Activated B cell treated with CpG ODN at 0.5 μM for 24 hours (primary cell): ENCODE data around the gene ZYX. TPM values are rescaled to one million over a fixed set of nuclear protein-coding genes. Genes with fewer than 3 reads are reported as not detected.
A peak's percentile ranks its signal among the peaks of the same experiment; 100 is the strongest.

Experiments used
- ATAC-seq: fragments of 200-7000 bp; cut with Tn5 transposase; one replicate; pipeline ENCODE4 v1.10.0; 2021; ENCODE audit warnings: low read depth, mild to moderate bottlenecking, moderate library complexity
- CTCF ChIA-PET: fragments of 350-600 bp; sonication (Branson Sonifier 250); formaldehyde crosslinking; loops from one replicate; lab custom pipeline; 2021; ENCODE audit warnings: antibody characterized with exemption; lab: Charles Lee
- POLR2A ChIA-PET: fragments of 350-600 bp; sonication (Branson Sonifier 250); formaldehyde crosslinking; loops from one replicate; lab custom pipeline; 2021; ENCODE audit warnings: antibody characterized with exemption; lab: Charles Lee
- DNase-seq: peaks from one replicate; pipeline ENCODE4 v3.0.0; 2022
- H3K27ac Mint-ChIP-seq: one replicate; pipeline ENCODE4 v1.8.0; 2020; ENCODE audit warnings: mixed read lengths
- H3K27me3 Mint-ChIP-seq: one replicate; pipeline ENCODE4 v1.8.0; 2021; ENCODE audit warnings: mixed read lengths
- H3K36me3 Mint-ChIP-seq: one replicate; pipeline ENCODE4 v1.8.0; 2021; ENCODE audit warnings: low read depth, mixed read lengths
- H3K4me1 Mint-ChIP-seq: one replicate; pipeline ENCODE4 v1.8.0; 2021; ENCODE audit warnings: mixed read lengths
- H3K4me3 Mint-ChIP-seq: one replicate; pipeline ENCODE4 v1.8.0; 2020; ENCODE audit warnings: mild to moderate bottlenecking, mixed read lengths
- H3K9me3 Mint-ChIP-seq: one replicate; pipeline ENCODE4 v1.8.0; 2020; ENCODE audit warnings: mixed read lengths
- CTCF ChIP-seq: fragments of 200-600 bp; IDR thresholded peaks from one replicate; pipeline ENCODE4 v1.8.0; 2022; ENCODE audit warnings: antibody characterized with exemption, mild to moderate bottlenecking
- intact Hi-C: fragments of 100-400 bp; cut with micrococcal nuclease; formaldehyde crosslinking; loops from one replicate; pipeline ENCODE4 v1.15.1; 2024
- total RNA-seq: library from RNA; stranded (reverse); gene quantifications from 2 replicates; pipeline ENCODE4 v1.2.3, GENCODE V29; 2022

The ZYX gene
- total RNA-seq, 1 donor from 2014 or later = 101 TPM

- H3K4me3 Mint-ChIP-seq = no peak overlapping the region
- DNase-seq (no peak), ATAC-seq (no peak)
- ChIA-PET POLR2A (interaction anchor here (0.6 kb wide), 1 partner anchor 527 kb away, joined by 3 read pairs; no protein-coding TSS in a partner anchor), CTCF (no interaction called here)
- H3K9me3 Mint-ChIP-seq = no peaks in the 10 kb centered on the region
- no peak overlapping the region for H3K27ac Mint-ChIP-seq
- no peak for TF ChIP-seq CTCF
- H3K27me3 Mint-ChIP-seq = peaks cover 20% of the 10 kb centered on the region
- intact Hi-C loops = no loop called here
- H3K4me1 Mint-ChIP-seq = peaks cover 12% of the 10 kb centered on the region
- H3K36me3 Mint-ChIP-seq = no peaks in the 10 kb centered on the region
Observed at GRCh38 chr7:143369678-143370651, 11.2 kb upstream of the ZYX start.

GRCh38 chr7:143372070-143372469 is 9.1 kb upstream of the ZYX start:
- no peak overlapping the region for H3K4me3 Mint-ChIP-seq
- DNase-seq (no peak), ATAC-seq (no peak)
- ChIA-PET POLR2A (no interaction called here), CTCF (no interaction called here)
- H3K4me1 Mint-ChIP-seq = peaks cover 27% of the 10 kb centered on the region
- no peaks in the 10 kb centered on the region for H3K36me3 Mint-ChIP-seq
- H3K27ac Mint-ChIP-seq = no peak overlapping the region
- H3K27me3 Mint-ChIP-seq = peaks cover 6% of the 10 kb centered on the region
- intact Hi-C loops = no loop called here
- no peak for TF ChIP-seq CTCF
- no peaks in the 10 kb centered on the region for H3K9me3 Mint-ChIP-seq

- no peak for DNase-seq
- peaks cover 4% of the 10 kb centered on the region for H3K27me3 Mint-ChIP-seq
- H3K36me3 Mint-ChIP-seq = no peaks in the 10 kb centered on the region
- H3K4me1 Mint-ChIP-seq = peaks cover 27% of the 10 kb centered on the region
- no peak for ATAC-seq
- intact Hi-C loops = no loop called here
- no peak overlapping the region for H3K27ac Mint-ChIP-seq
- CTCF ChIA-PET = no interaction called here
- no peaks in the 10 kb centered on the region for H3K9me3 Mint-ChIP-seq
- no peak for TF ChIP-seq CTCF
- POLR2A ChIA-PET = no interaction called here
- no peak overlapping the region for H3K4me3 Mint-ChIP-seq
Observed at GRCh38 chr7:143373255-143373794, 7.8 kb upstream of the ZYX start.

- POLR2A ChIA-PET = interaction anchor here (0.6 kb wide), 1 partner anchor 84 kb away, joined by 4 read pairs; no protein-coding TSS in a partner anchor
- Mint-ChIP-seq H3K27me3 (no peaks in the 10 kb centered on the region), H3K4me3 (no peak overlapping the region), H3K27ac (peak overlapping the region; percentile 33), H3K4me1 (peaks cover 35% of the 10 kb centered on the region), H3K9me3 (no peaks in the 10 kb centered on the region), H3K36me3 (no peaks in the 10 kb centered on the region)
- ATAC-seq = peak; percentile 43
- TF ChIP-seq CTCF = no peak
- CTCF ChIA-PET = interaction anchor here (0.7 to 1.2 kb wide), 4 partner anchors 42 to 352 kb away, joined by 3 to 5 read pairs (median 4); partner anchors contain the start of gene CASP2
- DNase-seq = no peak
- intact Hi-C loops = no loop called here
Observed at GRCh38 chr7:143374561-143374960, 6.6 kb upstream of the ZYX start.
